Stimulated activated CD8-positive, alpha-beta memory T cell treated with anti-CD3 and anti-CD28 coated beads, Interleukin-4, amount 100 ng/mL, for 1 hour (primary cell): ENCODE measurements around the gene AP2S1.
"Not testable (repeated sequence)": the region's sequence is repeated elsewhere in the genome, so short reads cannot be mapped to it uniquely, and the experiment has no call there.

Source experiments
- DNase-seq, 2 donors: peaks; one replicate each; pipeline ENCODE4 v3.0.0-alpha.2; 2020; ENCODE audit warnings: low read depth in 2 of 2, low spot score in 1 of 2

AP2S1 gene

DNA sequence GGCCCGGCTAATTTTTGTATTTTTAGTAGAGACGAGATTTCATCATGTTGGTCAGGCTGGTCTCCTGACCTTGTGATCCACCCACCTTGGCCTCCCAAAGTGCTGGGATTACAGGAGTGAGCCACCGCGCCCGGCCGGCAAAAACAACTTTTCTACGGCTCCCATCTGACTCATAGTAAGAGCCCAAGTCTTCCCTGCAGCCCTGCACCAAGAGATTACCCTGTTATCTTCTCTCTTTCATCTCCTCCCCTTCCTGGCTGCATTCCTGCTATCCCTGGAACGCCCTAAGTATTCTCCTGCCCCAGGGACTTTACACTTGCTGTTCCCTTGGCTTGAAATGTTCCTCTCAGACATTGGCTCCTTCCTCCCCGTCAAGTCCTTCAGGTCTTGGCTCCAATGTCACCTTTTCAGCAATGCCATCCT lies 6.6 kb downstream of the AP2S1 start:
- no peak for DNase-seq

DNA sequence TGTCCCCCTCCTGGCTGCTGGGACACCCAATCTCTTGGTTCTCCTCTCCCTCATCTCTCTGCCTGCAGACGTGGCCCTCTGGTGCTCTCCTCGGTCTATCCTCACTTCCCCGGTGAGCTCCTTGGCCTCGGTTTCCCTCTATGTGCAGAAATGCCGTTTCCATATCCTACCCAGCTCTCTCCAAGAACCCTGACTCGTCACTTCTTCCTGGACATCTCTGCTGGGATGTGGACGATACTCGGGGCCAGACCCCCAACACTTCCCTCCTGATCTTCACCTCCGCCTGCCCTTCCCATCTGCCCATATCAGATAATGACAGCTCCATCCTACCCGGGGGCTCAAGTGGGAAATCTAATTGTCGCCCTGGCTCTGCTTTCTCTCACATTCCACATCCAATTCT lies 7.9 kb downstream of the AP2S1 start:
- no peak for DNase-seq

DNA sequence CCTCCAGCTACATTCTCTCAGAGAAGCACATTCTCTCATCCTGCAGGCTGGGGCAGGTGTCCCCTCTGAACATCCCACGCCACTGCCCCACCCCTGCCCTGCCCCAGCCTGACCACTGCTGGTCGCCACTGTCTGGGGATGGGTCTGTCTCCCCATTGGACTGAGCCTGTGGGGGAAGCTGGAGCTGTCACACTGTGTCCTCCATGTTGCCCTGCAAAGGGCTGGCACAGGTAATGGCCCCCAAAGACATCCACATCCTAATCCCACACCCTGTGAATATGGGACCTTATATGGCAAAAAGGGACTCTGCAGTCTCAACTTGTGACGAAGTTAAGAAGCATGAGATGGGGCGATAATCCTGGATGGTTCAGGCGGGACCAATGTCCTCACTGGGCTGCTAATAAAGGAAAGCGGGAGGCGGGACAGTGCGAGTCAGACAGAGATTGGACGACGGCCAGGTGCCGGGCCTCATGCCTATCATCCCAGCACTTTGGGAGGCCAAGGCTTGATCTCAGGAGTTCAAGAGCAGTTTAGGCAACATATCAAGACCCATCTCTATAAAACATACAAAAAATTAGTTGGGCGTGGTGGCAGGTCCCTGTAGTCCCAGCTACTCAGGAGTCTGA lies 9.1 kb downstream of the AP2S1 start:
- no peak for DNase-seq

DNA sequence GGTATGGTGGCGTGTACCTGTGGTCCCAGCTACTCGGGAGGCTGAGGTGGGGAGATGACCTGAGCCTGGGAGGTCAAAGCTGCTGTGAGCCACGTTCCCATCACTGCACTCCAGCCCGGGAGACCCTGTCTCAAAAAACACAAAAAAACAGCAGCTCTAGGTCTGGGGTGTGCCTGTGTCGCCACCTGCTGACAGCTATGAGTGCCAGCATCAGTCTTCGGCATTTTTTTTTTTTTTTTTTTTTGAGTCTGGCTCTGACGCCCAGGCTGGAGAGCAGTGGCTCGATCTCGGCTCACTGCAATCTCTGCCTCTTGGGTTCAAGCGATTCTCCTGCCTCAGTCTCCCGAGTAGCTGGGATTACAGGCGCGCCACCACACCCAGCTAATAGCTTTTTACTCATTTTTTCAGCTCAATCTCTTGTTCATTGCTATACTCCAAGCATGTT lies 10.1 kb downstream of the AP2S1 start:
- DNase-seq: no peak

DNA sequence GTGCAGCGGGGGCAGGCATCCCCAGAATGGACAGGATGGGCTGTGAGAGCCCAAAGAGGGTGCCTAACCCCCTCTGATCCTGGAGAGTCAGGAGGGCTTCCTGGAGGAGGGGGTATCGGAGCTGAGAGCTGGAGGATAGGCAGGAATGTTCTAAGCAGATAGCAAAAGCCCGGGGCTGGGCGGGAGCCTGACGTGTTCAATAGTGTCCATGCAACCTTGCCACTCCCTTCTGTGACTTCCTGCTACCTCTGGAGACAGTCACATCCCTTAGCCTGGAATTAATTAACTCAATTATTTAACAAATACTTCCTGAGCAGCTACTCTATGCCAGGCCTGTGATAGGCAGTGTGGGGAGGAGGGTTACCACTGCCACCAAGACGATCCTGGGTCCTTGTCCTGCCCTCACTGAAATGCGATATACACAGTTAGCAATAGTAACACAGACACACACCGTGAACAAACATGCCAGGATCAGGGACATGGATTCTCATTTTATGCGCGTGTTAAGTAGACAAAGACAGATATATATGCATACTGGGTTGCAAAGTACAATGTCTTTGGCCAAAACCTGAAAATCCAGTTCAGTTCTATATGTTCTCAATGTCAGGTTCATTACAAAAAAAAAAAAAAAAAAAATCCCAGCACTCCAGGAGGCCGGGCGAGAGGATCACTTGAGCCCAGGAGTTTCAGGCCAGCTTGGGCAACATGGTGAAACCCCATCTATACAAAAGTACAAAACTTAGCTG lies 10.7 kb downstream of the AP2S1 start:
- no peak for DNase-seq

DNA sequence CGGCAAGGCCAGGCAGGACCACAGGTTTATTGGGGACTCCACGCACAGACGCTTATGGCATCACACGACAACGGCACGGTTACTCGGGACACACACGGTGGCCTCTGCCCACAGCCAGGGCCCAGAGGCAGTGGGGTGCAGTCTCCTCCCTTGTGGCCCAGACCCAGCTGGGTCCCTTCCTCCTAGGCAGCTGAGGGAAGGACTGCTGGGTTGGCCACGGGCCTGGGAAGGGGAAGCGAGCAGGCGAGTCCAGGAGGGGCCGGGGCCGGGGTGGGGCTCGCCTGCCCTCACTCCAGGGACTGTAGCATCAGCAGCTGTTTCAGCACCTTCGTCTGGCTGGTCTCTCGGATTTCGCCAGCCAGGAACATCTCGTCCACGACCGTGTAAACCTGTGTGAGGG lies 12.5 kb downstream of the AP2S1 start:
- DNase-seq: no peak

DNA sequence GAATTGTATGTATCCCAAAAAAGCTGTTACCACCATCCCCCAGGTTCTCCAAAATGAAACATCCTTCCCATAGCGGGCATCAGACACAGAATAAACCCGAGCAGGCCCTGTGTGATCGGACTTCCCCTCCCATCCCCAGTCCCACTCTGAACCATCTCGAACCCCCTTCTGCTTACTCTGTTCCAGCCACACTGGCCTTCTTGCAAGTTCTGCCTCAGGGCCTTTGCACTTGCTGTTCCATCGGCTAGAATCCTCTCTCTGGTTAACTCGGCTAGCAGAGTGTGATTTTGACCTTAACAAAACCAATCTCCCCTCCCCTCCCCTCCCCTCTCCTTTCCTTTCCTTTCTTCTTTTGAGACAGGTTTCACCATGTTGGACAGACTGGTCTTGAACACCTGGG lies 15.7 kb downstream of the AP2S1 start:
- DNase-seq: no peak

DNA sequence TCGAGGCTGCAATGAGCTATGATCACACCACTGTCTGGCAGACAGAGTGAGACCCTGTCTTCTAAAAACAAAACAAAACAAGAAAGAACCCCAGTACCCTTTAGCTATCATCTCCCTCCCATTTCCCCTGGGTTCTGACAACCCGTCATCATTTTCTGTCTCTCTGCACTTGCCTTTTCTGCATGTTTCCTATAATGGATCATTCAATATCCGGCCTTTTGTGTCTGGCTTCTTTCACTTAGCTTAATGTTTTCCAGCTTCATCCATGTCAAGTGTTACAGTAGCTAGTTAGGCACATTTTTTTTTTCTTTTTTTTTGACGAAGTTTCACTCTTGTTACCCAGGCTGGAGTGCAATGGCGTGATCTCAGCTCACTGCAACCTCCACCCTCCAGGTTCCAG lies 16.5 kb downstream of the AP2S1 start:
- no peak for DNase-seq

DNA sequence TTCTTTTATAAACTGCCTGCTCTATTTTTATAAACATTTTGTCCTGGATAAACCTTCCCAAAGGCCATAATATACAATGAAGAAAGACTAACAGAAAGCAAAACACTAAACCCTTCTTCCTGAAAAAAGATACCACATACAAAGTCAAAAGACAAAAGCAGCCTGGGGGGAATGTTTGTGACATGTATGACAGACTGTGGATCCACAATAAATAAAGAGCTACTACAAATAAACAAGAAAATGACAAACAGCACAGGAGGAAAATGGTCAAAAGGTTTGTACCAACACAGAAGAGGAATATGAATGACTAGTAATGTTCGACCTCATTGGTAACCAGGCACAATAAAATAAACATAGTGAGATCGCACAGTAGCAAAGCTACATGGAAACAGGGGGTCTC lies 19.8 kb downstream of the AP2S1 start:
- DNase-seq: no peak

DNA sequence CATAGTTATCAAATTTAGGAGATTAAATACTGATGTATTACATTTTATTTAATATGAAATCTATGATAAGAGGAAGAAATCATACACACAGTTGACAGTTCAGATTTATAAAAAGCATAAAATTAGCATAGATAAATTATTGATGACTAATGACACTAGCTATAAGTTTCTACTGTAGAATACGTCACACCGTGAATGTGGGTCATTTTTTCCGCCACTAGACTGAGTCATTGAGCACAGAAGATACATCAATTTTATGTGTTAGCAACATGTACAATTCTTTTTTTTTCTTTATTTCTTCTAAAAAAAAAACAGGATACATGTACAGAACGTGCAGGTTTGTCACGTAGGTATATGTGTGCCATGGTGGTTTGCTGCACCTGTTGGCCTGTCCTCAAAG lies 22.2 kb downstream of the AP2S1 start:
- no peak for DNase-seq

DNA sequence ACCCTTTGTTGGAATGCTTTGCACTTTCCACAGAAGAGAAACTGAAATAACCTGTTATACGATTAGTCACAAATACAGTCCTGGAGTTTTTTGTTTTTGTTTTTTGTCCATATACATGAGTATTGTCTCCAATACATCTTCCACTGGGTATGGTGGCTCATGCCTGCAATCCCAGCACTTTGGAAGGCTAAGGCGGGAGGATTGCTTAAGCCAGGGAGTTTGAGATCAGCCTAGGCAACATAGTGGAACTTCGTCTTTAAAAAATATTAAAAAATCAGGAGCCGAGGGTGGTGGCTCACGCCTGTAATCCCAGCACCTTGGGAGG lies 25.0 kb downstream of the AP2S1 start:
- no peak for DNase-seq

DNA sequence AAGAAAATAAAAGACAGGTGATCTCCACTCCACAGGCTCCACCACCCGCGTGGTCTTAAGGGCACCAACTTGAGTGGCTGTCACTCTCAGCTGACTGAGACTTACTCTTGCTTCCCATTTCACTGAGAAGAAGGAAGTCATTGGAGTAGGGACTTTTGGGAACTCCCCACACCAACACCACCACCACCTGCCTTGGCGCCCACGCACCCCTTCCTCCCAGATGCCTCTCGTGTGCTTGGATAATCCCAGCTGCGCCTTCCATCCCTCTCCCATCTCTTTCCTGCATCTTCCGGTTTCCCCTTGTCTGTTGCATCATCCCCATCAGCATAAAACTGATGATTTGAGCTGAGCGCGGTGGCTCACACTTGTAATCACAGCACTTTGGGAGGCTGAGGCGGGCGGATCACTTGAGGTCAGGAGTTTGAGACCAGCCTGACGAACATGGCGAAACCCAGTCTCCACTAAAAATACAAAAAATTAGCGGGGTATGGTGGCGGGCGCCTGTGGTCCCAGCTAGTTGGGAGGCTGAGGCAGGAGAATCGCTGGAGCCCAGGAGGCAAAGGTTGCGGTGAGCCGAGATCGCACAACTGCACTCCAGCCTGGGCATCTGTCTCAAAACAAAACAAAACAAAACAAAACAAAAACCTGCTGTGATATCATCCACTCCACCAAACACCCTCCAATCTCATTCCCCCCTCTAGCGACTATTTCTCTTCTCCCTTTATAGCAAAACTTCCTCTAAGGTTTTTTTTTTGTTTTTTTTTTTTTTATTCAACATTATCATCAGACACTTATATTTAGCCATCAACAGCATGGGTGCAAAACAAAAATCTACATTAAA lies 25.5 kb downstream of the AP2S1 start:
- no peak for DNase-seq

DNA sequence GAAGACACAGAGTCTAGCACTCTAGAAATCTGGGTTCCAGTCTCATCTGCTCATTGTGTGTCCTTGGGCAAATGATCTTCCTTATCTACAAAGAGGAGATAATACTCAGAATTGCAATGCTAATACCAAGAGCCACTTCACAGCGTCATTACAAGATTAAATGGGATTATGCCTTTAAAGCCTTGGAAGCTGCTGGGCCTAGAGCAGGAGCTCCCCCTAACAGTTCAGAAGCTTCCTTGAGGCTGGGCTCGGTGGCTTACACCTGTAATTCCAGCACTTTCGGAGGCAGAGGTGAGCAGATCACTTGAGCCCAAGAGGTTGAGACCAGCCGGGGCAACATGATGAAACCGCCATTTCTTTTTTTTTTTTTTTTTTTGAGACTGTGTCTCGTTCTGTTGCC lies 27.6 kb downstream of the AP2S1 start:
- DNase-seq: no peak

DNA sequence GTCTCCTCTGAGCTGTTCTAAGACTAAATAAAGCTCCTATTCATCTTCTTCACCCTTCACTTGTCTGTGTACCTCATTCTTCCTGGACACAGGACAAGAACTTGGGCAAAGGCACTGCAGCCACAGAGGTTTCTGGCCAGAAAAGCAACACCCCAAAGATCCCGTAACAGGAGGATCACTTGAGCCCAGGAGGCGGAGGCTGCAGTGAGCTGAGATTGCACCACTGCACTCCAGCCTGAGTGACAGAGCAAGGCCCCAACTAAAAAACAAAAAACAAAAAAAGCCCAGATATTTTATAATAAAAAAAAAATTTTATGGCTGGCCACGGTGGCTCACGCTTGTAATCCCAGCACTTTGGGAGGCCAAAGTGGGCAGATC lies 28.2 kb downstream of the AP2S1 start:
- DNase-seq: not testable (repeated sequence)

DNA sequence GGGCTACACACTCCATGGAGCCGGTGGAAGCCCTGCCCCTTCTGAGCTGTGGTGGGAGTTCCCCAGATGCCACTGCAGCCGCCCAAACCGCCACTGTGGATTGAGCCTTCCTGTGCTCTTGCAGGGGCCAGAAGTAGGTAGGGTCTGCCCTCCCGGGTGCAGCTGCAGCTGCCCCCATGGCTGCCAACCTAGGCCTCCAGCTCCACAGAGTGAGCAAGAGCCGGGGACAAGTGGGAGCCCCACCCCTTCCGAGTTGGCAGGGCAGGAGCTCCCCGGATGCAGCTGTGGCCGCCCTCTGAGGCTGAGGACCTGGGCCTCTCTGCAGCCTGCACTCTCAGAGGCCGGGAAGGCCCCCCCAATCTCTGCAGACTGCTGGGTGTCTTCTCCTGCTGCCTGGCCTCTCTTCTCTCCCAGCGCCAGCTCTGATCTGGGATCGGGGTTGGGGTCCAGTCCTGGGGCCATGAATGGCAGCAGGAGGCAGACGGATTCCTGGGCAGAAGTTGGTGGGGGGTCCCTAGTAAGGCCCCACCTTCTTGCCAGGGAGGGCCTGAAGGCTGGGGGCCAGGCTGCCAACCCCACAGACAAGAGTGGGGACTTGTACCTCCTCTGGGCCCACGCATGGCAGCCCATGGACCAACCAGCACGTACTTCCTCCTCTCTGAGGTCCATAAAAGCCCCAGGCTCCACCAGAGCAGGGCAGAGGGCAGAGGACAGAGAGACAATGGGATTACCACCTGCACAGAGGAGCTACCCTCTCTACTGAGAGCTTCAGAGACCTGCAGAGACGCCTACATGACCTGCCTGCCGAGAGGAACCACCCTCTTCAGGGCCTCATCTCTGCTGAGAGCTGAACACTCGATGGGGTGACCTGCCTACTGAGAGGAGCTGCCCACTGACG lies 28.9 kb downstream of the AP2S1 start:
- DNase-seq: peak; percentile 21 to 31

DNA sequence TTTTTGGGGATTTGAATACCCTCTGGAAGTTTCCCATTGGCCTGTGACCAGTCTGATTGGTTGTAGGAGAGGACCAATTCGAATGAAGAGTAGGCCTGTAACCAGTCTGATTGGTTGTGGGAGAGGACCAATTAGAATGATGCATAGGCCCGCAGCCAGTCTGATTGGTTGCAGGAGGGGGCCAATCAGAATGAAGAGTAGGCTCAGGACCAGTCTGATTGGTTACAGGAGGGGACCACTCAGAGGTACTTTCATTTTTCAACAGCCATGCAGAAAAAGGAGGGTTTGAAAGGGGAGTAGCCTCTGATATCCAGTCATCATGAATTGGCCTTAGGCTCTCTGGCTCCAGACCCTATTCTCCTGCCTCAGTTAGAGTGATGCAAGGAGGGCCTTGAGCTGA lies 31.8 kb downstream of the AP2S1 start:
- DNase-seq: no peak

DNA sequence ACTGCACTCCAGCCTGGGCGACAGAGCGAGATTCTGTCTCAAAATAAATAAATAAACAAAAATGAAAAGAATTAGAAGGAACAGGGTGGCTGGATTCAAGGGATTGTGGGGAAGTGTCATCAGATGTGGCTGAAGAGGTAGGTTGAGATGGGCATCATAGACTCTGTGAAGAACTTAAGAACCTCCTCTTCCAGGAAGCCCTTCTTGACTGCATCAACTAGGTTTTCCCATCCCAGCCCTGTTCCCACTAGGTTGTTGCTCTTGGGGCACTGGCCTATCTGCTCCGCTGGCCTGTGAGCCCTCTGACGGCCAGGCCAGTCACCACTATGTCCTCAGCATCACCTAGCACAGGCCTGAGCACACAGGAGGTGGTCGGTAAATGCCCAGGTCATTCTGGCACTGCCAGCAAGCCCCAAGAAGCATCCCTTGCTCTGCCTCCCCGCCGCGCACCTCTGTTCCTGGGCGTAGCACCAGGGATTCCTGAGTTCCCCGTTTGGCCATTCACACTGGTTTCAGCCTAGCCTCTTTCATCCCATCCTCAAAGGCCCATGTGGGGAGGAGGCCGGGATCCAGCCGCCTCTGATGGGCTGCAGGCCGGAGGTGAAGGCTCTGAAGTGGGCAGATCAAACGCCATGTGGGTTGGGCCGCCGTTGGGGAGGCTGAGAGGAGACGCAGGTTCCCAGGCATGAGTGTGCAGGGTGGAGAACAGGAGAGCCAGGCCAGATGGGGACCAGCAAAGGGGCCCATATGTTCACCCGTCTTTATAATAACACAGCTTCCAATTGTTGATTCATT lies 34.6 kb downstream of the AP2S1 start:
- DNase-seq: no peak

DNA sequence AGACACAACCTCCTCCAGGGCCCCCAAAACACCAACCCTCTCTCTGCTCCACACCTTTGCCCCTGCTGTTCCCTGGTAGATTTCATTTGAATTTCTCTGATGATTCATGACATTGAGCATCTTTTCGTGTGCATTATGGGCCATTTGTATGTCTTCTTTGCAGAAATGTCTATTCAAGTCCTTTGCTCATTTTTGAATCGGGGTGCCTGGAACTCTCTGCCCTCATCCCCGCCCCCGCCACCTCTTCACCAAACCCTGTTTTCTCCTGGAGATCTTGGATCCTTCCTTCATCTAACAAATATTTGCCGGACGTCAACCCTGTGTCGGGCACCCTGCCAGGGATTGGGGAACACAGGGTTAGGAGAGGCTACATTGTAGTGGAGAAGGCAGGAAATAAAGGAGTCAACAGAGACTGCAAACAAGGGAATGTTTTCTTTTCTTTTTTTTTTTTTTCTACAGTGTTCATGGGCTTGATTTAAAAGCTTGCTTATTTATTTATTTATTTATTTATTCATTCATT lies 36.7 kb downstream of the AP2S1 start:
- DNase-seq: no peak

DNA sequence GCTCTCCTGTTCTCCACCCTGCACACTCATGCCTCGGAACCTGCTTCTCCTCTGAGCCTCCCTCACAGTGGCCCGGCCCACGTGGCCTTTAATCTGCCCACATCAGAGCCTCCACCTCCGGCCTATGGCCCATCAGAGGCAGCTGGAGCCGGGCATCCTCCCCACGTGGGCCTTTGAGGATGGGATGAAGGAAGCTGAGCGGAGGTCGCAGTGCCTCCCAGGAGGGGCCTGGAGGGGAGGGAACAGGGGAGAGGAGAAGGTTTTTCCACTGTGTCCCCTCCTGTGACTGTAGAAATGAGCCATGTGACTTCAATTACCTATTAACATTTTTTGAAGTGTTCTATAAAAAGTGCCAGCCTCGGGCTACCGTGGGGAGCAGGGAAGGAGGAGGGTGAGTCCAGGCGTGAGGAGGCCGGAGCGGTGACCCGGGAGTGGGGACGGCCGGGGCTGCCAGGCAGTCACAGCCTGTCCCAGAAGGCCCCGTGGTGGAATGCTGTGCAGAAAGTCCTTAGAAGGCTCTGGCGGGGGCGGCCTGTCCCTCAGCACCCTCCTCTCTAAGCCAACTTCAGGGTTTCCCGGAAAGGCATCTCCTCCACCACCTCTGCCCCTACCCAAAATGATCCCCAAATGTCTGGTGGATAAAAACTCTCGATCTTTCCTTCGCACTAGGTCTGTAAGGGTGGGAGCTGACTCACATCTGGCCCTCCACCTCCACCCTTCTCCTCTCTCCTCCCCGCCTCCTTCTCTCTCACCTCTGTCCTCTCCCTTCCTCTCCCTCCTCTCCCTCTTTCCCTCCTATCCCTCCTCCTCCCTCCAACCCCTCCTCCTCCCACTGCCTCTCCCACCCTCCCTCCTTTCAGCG lies 37.4 kb downstream of the AP2S1 start:
- no peak for DNase-seq
